SK-N-MC (cell line): ENCODE measurements around the gene IFRD1.
"Not testable (repeated sequence)": the region's sequence is repeated elsewhere in the genome, so short reads cannot be mapped to it uniquely, and the experiment has no call there.

ENCODE experiments used
- DNase-seq: peaks from one replicate; pipeline ENCODE4 v3.0.0-alpha.2; 2011; ENCODE audit warnings: low read depth, low spot score
- H3K27ac ChIP-seq: fragments of 200-600 bp; sonication (generic); 2 replicates; pipeline ENCODE4 v1.5.1; 2016; ENCODE audit warnings: mixed run types
- H3K36me3 ChIP-seq: fragments of 200-600 bp; sonication (generic); 2 replicates; pipeline ENCODE4 v1.6.1; 2017; ENCODE audit warnings: antibody characterized with exemption, low read length, mixed read lengths; ENCODE audit not compliant: insufficient read depth
- H3K4me3 ChIP-seq: fragments of 200-600 bp; sonication (generic); 2 replicates; pipeline ENCODE4 v1.5.1; 2016
- H3K9ac ChIP-seq: fragments of 200-600 bp; sonication (generic); 2 replicates; pipeline ENCODE4 v1.8.0; 2017; ENCODE audit warnings: mixed run types, mixed read lengths; ENCODE audit not compliant: insufficient read length
- H3K9me3 ChIP-seq: fragments of 200-600 bp; sonication (generic); 2 replicates; pipeline ENCODE4 v1.6.1; 2017; ENCODE audit warnings: low read depth, mild to moderate bottlenecking, antibody characterized with exemption, low read length, moderate library complexity, mixed read lengths
- EZH2 ChIP-seq: fragments of 200-600 bp; sonication (generic); IDR thresholded peaks from one replicate; pipeline ENCODE4 v1.6.1; 2017; ENCODE audit warnings: antibody characterized with exemption
- FOXP2 ChIP-seq: optimal IDR thresholded peaks from 2 replicates; pipeline ENCODE3; 2011; ENCODE audit warnings: mild to moderate bottlenecking, moderate library complexity; ENCODE audit not compliant: insufficient read depth; ENCODE audit errors: extremely low read length, control extremely low read depth
- POLR2AphosphoS5 ChIP-seq: IDR thresholded peaks from 2 replicates; pipeline ENCODE4 v1.6.1; 2012; ENCODE audit warnings: mild to moderate bottlenecking, low read depth, low read length, borderline replicate concordance

Gene IFRD1

DNA sequence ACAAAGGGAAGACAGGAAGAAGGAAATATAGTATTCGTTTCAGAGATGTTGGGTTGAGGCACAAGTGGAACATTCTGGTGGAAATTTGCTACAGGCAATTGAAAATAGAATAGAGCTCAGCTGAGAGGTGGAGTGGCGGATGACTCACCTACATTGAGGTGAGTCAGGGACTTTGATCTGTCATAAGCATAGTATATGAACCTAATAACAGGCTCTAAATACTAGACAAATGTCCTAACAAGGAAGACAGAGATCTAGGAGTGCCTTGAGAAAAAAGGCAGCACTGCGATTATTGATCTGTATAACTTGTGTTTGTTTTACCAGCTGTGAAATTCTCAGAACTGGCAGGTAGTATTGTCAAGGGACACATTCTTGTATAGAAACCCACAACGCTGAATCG, 907 bp upstream of the IFRD1 start:
- Histone ChIP-seq H3K9me3 (no peaks in the 10 kb centered on the region), H3K27ac (no peak overlapping the region), H3K9ac (peak overlapping the region; percentile 61), H3K4me3 (peak overlapping the region; percentile 100), H3K36me3 (no peaks in the 10 kb centered on the region; the same call in 1 of the 2 replicates)
- DNase-seq: no peak
- no peak for TF ChIP-seq FOXP2
- no peak for TF ChIP-seq EZH2
- no peak for TF ChIP-seq POLR2AphosphoS5

DNA sequence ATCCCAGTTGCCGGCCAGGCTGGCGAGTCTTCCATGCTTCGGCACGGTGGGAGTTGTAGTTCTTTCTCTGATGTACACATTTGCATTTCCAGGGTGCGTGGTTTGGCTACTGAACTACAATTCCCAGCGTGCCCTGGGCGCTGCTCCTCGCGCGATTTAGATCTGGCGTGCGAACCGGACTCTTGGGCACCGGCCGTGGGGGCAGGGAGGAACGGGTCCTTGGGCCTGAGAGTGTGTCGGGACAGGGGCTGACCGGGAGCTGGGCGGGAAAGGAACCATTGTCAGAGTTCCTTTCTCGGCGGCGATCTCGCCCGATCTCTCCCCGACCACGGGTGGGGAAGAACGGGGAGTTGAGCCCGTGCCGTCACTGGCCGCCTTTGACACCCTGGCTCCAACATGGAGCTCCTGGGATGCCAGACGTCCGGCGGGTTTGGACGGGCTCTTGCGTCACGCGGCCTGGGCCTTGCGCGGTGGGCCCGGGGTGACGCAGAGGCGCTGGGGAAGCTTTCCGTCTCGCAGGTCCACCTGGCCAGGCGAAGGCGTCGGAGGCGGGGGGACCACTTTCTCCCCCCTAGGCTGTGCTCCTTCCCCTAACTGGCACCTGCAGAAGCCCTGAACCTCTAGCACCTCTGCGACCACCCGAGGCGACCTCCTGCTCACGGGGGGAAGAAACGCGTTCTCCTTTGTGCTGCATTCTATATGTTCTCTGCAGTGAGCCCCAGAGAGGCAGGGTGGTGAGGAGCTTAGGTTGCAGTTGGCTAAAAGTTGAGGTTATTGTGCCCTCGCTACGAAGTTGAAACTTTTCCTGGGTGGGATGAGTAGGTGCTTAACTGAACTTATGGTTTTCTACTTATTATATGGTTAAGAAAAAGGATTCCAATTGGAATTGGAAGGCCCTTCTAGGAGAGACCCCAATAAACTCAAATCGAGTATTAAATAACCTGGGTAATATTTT, 824 bp downstream of the IFRD1 start:
- Histone ChIP-seq H3K9ac (peak overlapping the region; percentile 93), H3K9me3 (no peaks in the 10 kb centered on the region), H3K4me3 (peak overlapping the region; percentile 100), H3K27ac (peak overlapping the region; percentile 88; the same call in 1 of the 2 replicates), H3K36me3 (peaks cover 7% of the 10 kb centered on the region)
- no peak for TF ChIP-seq POLR2AphosphoS5
- no peak for TF ChIP-seq EZH2
- no peak for TF ChIP-seq FOXP2
- DNase-seq: peak; percentile 85

DNA sequence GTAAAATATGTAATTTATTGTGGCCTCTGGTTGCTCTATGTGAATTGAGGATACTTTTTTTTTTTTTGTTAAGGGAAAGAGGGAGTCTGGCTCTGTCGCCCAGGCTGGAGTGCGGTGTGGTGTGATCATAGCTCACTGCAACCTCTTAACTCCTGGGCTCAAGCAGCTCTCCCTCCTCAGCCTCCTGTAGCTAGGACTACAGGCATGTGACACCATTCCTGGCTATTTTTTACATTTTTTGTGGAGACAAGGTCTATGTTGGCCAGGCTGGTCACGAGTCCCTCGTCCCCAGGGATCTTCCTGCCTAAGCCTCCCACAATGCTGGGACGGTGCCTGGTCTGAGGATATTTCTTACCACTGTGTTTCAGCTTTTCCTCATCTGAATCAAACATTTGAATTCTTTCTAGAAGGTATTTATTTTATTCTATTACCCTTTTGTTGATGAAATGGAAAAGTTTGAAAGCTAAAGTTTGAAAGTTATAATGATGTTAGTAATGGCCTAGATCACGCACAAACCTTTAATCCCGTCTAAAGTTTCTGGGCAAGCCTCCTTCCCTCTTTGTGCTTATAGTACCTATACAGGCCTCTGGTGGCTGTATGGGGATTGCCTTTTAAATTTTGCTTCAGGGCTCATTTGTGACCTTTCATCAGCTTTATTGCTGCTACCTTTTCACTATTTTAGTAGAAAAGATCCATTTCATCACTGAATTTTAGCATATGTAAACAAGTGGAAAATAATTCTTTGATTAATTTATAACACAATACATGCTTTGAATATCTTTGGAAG, 2.0 kb downstream of the IFRD1 start:
- Histone ChIP-seq H3K27ac (no peak overlapping the region), H3K9ac (peak overlapping the region; percentile 93), H3K9me3 (no peaks in the 10 kb centered on the region), H3K36me3 (peaks cover 19% of the 10 kb centered on the region), H3K4me3 (peak overlapping the region; percentile 100)
- TF ChIP-seq FOXP2 (no peak), EZH2 (no peak), POLR2AphosphoS5 (no peak)
- DNase-seq: no peak

- TF ChIP-seq FOXP2 (no peak), EZH2 (no peak), POLR2AphosphoS5 (no peak)
- Histone ChIP-seq H3K4me3 (peak overlapping the region; percentile 32; the same call in 1 of the 2 replicates), H3K9ac (peak overlapping the region; percentile 65), H3K9me3 (no peaks in the 10 kb centered on the region), H3K36me3 (peaks cover 31% of the 10 kb centered on the region), H3K27ac (no peak overlapping the region)
- no peak for DNase-seq
These were observed 3.4 kb downstream of the IFRD1 start for GRCh38 chr7:112453505-112454171.

DNA sequence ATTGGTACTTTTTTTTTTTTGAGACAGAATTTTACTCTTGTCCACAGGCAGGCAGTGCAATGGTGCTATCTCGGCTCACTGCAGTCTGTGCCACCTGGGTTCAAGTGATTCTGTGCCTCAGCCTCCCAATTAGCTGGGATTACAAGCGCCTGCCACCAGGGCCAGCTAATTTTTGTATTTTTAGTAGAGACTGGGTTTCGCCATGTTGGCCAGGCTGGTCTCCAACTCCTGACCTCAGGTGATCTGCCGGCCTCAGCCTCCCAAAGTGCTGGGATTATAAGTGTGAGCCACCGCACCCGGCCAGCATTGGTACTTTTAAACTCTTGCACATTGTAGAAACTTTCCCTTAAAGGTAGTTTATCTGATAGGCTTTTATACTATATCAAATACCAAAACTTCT, 3.9 kb downstream of the IFRD1 start:
- H3K9me3 ChIP-seq, H3K9ac ChIP-seq, DNase-seq, H3K27ac ChIP-seq, H3K4me3 ChIP-seq: not testable (repeated sequence)
- H3K36me3 ChIP-seq: peaks cover 36% of the 10 kb centered on the region

DNA sequence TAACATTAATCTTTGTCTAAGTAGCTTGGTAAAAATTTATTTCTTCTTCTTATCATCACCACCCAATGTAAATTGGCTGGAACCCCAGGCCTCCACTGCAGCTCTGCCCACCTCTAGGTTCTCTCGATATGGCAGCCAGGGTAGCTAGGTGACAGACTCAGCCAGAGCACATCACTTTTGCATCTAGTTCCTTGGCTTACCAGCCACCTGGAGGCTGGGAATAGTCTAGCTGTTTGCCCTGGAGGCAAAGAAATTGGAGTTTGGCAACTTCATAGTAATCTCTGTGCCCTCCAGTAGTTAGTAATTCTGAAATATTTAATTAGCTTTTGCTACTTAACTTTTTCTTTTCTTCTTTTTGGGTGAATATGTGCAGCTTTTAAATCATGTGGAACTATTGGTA, 9.4 kb downstream of the IFRD1 start:
- Histone ChIP-seq H3K9ac (no peak overlapping the region), H3K27ac (no peak overlapping the region), H3K4me3 (no peak overlapping the region), H3K36me3 (peaks cover 86% of the 10 kb centered on the region), H3K9me3 (no peaks in the 10 kb centered on the region)
- TF ChIP-seq POLR2AphosphoS5 (no peak), EZH2 (no peak)
- DNase-seq: no peak

- TF ChIP-seq FOXP2: no peak
- Histone ChIP-seq H3K9ac (no peak overlapping the region), H3K4me3 (no peak overlapping the region), H3K27ac (no peak overlapping the region), H3K36me3 (peaks cover 86% of the 10 kb centered on the region), H3K9me3 (no peaks in the 10 kb centered on the region)
- DNase-seq: peak; percentile 42
These were observed 12.0 kb downstream of the IFRD1 start for GRCh38 chr7:112462236-112462635.

- Histone ChIP-seq H3K27ac (no peak overlapping the region), H3K4me3 (no peak overlapping the region), H3K9me3 (no peaks in the 10 kb centered on the region), H3K9ac (no peak overlapping the region), H3K36me3 (peaks cover 89% of the 10 kb centered on the region)
- DNase-seq: no peak
- TF ChIP-seq EZH2: no peak
- TF ChIP-seq POLR2AphosphoS5: no peak
- TF ChIP-seq FOXP2: no peak
These were observed 17.6 kb downstream of the IFRD1 start for GRCh38 chr7:112467867-112468266.
